Eye (tissue), 1 donor: ENCODE results near the gene EXOSC10.
A peak's percentile ranks its signal among the peaks of the same experiment; 100 is the strongest.
"Not testable (repeated sequence)": the region's sequence is repeated elsewhere in the genome, so short reads cannot be mapped to it uniquely, and the experiment has no call there.

Source experiments
- DNase-seq: peaks from one replicate; pipeline ENCODE4 v3.0.0-alpha.2; 2015

Gene EXOSC10

GRCh38 chr1:11042995-11043874, 56.4 kb downstream of the EXOSC10 start:
- no peak for DNase-seq

GRCh38 chr1:11042065-11042464, 57.6 kb downstream of the EXOSC10 start:
- no peak for DNase-seq

GRCh38 chr1:11041048-11041447, 58.6 kb downstream of the EXOSC10 start:
- no peak for DNase-seq

GRCh38 chr1:11040105-11040429, 59.6 kb downstream of the EXOSC10 start:
- DNase-seq: not testable (repeated sequence)

- no peak for DNase-seq
These were observed 60.1 kb downstream of the EXOSC10 start for GRCh38 chr1:11039351-11040104.

- peak; percentile 95 for DNase-seq
These were observed 61.9 kb downstream of the EXOSC10 start for GRCh38 chr1:11037740-11038182.

- not testable (repeated sequence) for DNase-seq
These were observed 62.5 kb downstream of the EXOSC10 start for GRCh38 chr1:11037019-11037739.

GRCh38 chr1:11031624-11032262, 67.9 kb downstream of the EXOSC10 start:
- no peak for DNase-seq

- DNase-seq: no peak
These were observed 68.8 kb downstream of the EXOSC10 start for GRCh38 chr1:11030865-11031264.

GRCh38 chr1:11028018-11028417, 71.7 kb downstream of the EXOSC10 start:
- DNase-seq: no peak

GRCh38 chr1:11027316-11027715, 72.4 kb downstream of the EXOSC10 start:
- DNase-seq: no peak

- DNase-seq: no peak
These were observed 72.8 kb downstream of the EXOSC10 start for GRCh38 chr1:11026903-11027302.

- no peak for DNase-seq
These were observed 73.6 kb downstream of the EXOSC10 start for GRCh38 chr1:11026052-11026451.

- no peak for DNase-seq
These were observed 74.1 kb downstream of the EXOSC10 start for GRCh38 chr1:11025618-11026017.

- DNase-seq: no peak
These were observed 74.8 kb downstream of the EXOSC10 start for GRCh38 chr1:11024874-11025203.

- no peak for DNase-seq
These were observed 75.4 kb downstream of the EXOSC10 start for GRCh38 chr1:11024154-11024873.

- no peak for DNase-seq
These were observed 76.5 kb downstream of the EXOSC10 start for GRCh38 chr1:11023201-11023600.

GRCh38 chr1:11019971-11020370, 79.7 kb downstream of the EXOSC10 start:
- DNase-seq: no peak

GRCh38 chr1:11019358-11019757, 80.3 kb downstream of the EXOSC10 start:
- not testable (repeated sequence) for DNase-seq
